SK-N-SH treated with all-trans-retinoic acid at 6 μM for 48 hours (cell line): Measurements from ENCODE around the gene YES1.
"Not testable (repeated sequence)": the region's sequence is repeated elsewhere in the genome, so short reads cannot be mapped to it uniquely, and the experiment has no call there.

Experiments
- PPARA ChIP-seq: fragments of 250-450 bp; sonication (Bioruptor Pico); IDR thresholded peaks from 2 replicates; pipeline ENCODE4 v1.5.0; 2020; ENCODE audit warnings: mild to moderate bottlenecking, borderline replicate concordance
- TOX ChIP-seq: fragments of 250-450 bp; sonication (Bioruptor Pico); IDR thresholded peaks from 2 replicates; pipeline ENCODE4 v1.8.0; 2021; ENCODE audit warnings: mild to moderate bottlenecking, moderate library complexity, borderline replicate concordance
- TSHZ2 ChIP-seq: fragments of 250-450 bp; sonication (Bioruptor Pico); IDR thresholded peaks from 2 replicates; pipeline ENCODE4 v1.5.0; 2020; ENCODE audit warnings: mild to moderate bottlenecking, moderate library complexity
- ZNF565 ChIP-seq: fragments of 450-650 bp; formaldehyde crosslinking; conservative IDR thresholded peaks from 2 replicates; pipeline ENCODE4 v1.5.0; 2020; ENCODE audit warnings: low read depth, mild to moderate bottlenecking, moderate library complexity

- not testable (repeated sequence) for TF ChIP-seq TOX; ZNF565 (CRISPR knock-in tag); TSHZ2 (CRISPR knock-in tag); PPARA (CRISPR knock-in tag)
Measured at GRCh38 chr18:795383-795782, 16.7 kb downstream of the YES1 start.
